Measurements from ENCODE around the gene DHX58.

DNA sequence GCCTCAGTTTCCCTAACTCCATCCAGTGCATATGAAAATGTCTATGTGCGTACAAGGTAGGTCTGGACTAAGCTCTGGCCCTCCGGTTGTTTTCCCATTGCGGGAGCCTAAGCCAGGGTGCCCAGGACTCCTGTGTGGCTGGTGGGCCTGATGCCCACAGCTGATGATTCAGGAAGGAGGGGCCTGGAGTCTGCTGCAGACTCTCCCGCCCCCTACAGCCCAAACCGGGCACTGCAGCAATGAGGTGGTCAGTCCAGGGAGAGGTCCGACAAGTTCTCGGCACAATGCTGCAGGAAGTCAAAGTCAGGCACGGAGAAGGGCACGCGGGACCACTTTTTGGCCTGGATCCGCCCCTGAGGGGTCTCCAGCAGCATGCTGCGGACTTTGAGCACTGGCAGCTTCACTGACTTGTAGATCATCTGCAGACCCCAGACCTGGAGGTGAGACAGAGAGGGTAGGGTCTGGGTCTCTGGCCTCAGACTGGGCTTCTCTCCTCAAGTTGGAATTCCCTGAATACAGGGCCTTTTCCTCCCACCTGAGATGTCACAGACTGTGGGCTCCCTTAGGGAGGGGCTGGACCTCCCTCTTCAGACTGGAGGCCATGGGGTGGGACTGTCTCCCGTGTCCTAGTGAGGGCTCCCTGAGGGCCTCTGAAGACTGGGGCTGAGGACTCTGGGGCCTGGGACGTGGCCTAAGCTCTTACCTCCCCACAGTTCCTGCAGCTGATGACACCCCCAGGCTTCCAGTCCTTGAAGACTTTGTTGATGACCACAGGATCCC is 10.8 kb downstream of the DHX58 start:
- TF ChIP-seq MXI1 (IDR thresholded peaks at IDR 0.05; ENCODE audit: borderline replicate concordance, low read depth, low read length) (no peak), SMC3 (IDR thresholded peaks at IDR 0.05; ENCODE audit: low read depth, low read length) (peak; percentile 76), CHD1 (IDR thresholded peaks at IDR 0.05; ENCODE audit: low read depth, low read length) (no peak), POLR2A (IDR thresholded peaks at IDR 0.05; ENCODE audit: low read depth, low read length) (peak; percentile 43; the same call in 1 of the 2 replicates), NFE2L2 (IDR thresholded peaks at IDR 0.05; ENCODE audit: low read depth, low read length) (no peak), RAD21 (IDR thresholded peaks at IDR 0.05; ENCODE audit: low read length) (peak; percentile 84), FOS (IDR thresholded peaks at IDR 0.05; ENCODE audit: low read depth, low read length) (no peak), BHLHE40 (IDR thresholded peaks at IDR 0.05; ENCODE audit: low read depth, low read length) (no peak), MAFK (IDR thresholded peaks at IDR 0.05; ENCODE audit: low read depth, low read length) (no peak), RFX5 (IDR thresholded peaks at IDR 0.05; ENCODE audit: low read depth, low read length) (no peak; the same call in 1 of the 2 replicates)
- TF ChIP-seq, protein P1, sequence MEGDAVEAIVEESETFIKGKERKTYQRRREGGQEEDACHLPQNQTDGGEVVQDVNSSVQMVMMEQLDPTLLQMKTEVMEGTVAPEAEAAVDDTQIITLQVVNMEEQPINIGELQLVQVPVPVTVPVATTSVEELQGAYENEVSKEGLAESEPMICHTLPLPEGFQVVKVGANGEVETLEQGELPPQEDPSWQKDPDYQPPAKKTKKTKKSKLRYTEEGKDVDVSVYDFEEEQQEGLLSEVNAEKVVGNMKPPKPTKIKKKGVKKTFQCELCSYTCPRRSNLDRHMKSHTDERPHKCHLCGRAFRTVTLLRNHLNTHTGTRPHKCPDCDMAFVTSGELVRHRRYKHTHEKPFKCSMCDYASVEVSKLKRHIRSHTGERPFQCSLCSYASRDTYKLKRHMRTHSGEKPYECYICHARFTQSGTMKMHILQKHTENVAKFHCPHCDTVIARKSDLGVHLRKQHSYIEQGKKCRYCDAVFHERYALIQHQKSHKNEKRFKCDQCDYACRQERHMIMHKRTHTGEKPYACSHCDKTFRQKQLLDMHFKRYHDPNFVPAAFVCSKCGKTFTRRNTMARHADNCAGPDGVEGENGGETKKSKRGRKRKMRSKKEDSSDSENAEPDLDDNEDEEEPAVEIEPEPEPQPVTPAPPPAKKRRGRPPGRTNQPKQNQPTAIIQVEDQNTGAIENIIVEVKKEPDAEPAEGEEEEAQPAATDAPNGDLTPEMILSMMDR (conservative IDR thresholded peaks at IDR 0.05; ENCODE audit: low read depth, low read length) = peak; percentile 88
- TF ChIP-seq, protein P2, sequence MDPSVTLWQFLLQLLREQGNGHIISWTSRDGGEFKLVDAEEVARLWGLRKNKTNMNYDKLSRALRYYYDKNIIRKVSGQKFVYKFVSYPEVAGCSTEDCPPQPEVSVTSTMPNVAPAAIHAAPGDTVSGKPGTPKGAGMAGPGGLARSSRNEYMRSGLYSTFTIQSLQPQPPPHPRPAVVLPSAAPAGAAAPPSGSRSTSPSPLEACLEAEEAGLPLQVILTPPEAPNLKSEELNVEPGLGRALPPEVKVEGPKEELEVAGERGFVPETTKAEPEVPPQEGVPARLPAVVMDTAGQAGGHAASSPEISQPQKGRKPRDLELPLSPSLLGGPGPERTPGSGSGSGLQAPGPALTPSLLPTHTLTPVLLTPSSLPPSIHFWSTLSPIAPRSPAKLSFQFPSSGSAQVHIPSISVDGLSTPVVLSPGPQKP (IDR thresholded peaks at IDR 0.05; ENCODE audit: borderline replicate concordance, low read depth, low read length) = no peak
- TF ChIP-seq, protein P3, sequence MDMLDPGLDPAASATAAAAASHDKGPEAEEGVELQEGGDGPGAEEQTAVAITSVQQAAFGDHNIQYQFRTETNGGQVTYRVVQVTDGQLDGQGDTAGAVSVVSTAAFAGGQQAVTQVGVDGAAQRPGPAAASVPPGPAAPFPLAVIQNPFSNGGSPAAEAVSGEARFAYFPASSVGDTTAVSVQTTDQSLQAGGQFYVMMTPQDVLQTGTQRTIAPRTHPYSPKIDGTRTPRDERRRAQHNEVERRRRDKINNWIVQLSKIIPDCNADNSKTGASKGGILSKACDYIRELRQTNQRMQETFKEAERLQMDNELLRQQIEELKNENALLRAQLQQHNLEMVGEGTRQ (IDR thresholded peaks at IDR 0.05; ENCODE audit: low read depth, low read length) = no peak
